GM19463 (cell line): Measurements from ENCODE around the gene YIPF4.
"Not testable (repeated sequence)": the region's sequence is repeated elsewhere in the genome, so short reads cannot be mapped to it uniquely, and the experiment has no call there.

Experiments
- ATAC-seq: cut with Tn5 transposase; IDR thresholded peaks from one replicate; pipeline ENCODE4 v1.9.1; 2021; ENCODE audit warnings: mild to moderate bottlenecking, moderate library complexity; ENCODE audit not compliant: unreplicated experiment

YIPF4 gene

GRCh38 chr2:32284321-32284720 is 6.6 kb downstream of the YIPF4 start:
- ATAC-seq = no peak

GRCh38 chr2:32289165-32289999 is 11.7 kb downstream of the YIPF4 start:
- no peak for ATAC-seq

DNA sequence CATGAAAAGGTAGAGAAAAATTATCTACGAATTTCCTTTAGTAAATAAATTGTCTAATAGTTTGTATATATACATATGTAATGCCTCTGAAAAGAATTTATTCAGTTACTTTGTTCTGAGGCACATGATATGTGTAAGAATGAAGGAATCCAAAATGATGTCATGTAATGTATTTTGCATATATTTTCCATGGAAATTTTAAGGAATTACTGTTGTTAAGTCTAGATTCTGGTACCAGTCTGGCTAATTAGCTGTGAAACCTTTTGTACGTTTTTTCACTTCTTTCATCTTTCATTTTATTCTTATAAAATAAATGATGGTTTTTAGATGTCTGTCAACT is 12.3 kb downstream of the YIPF4 start:
- ATAC-seq = no peak

GRCh38 chr2:32291746-32292145 is 14.0 kb downstream of the YIPF4 start:
- ATAC-seq = no peak

- ATAC-seq = not testable (repeated sequence)
These were observed 15.8 kb downstream of the YIPF4 start for GRCh38 chr2:32293493-32293892.

GRCh38 chr2:32293966-32294562 is 16.4 kb downstream of the YIPF4 start:
- not testable (repeated sequence) for ATAC-seq

- ATAC-seq = no peak
These were observed 32.9 kb downstream of the YIPF4 start for GRCh38 chr2:32310577-32310976.

GRCh38 chr2:32314886-32315285 is 37.2 kb downstream of the YIPF4 start:
- no peak for ATAC-seq

DNA sequence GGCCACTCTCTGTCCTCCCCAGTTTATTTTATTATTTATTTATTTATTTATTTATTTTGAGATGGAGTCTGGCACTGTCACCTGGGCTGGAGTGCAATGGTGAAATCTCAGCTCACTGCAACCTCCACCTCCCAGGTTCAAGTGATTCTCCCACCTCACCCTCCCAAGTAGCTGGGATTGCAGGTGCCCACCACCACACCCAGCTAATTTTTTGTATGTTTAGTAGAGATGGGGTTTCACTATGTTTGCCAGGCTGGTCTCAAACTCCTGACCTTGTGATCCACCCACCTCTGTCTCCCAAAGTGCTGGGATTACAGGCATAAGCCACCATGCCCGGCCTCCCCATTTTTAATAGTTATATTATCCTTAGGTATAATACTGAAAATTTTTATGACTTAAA is 51.0 kb downstream of the YIPF4 start:
- ATAC-seq = not testable (repeated sequence)

- ATAC-seq = not testable (repeated sequence)
These were observed 51.7 kb downstream of the YIPF4 start for GRCh38 chr2:32329180-32329980.

- no peak for ATAC-seq
These were observed 52.4 kb downstream of the YIPF4 start for GRCh38 chr2:32330136-32330535.

- no peak for ATAC-seq
These were observed 65.1 kb downstream of the YIPF4 start for GRCh38 chr2:32342801-32343200.

DNA sequence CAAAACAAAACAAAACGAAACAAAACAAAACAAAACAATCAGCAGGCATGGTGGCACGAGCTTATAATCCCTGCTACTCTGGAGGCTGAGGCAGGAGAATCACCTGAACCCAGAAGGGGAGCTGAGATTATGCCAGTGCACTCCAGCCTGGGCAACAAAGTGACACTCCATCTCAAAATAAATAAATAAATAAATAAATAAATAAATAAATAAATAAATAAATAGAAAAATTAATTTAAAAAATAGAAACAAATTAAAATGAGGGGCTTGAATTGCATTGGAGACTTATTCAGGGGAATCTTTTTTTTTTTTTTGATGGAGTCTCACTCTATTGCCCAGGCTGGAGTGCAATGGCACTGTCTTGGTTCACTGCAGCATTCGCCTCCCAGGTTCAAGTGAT is 73.1 kb downstream of the YIPF4 start:
- ATAC-seq = not testable (repeated sequence)

DNA sequence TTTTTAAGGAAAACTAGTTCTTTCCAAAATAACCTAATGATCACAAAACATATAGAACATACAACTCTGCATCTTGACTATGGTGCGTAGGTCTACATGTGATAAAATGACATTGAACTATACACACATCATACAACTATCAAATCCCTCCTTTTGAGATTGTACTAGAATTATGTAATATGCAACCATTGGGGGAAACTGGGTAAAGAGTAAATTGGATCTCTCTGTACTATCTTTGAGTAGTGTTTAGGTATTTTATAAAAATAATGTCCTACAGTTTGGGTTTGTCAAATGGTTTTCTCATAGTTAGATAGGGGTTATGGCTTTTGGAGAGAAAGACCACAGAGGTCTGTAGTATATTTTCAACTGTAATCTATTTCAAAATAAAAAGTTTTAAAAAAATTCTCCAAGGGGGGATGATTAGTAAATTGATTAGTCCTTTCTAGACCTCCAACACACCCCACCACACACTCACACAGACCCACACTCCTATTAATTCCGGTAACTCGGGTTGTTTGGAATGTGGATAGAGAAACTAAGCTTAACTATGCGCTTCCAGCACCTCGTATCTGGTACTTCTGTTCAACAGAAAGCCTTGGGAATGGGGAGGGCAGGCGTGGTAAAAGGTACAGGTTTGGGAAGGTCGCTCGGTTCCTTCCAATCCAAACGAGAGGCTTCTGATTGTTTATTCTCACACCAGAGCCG is 78.4 kb downstream of the YIPF4 start:
- ATAC-seq = no peak

GRCh38 chr2:32356681-32357317 is 79.1 kb downstream of the YIPF4 start, which contains the start of gene BIRC6:
Gene BIRC6, plus strand, starts transcription at chr2:32357023. Its CDS starts 139 bp downstream, at chr2:32357162.
- peak; percentile 82 for ATAC-seq

DNA sequence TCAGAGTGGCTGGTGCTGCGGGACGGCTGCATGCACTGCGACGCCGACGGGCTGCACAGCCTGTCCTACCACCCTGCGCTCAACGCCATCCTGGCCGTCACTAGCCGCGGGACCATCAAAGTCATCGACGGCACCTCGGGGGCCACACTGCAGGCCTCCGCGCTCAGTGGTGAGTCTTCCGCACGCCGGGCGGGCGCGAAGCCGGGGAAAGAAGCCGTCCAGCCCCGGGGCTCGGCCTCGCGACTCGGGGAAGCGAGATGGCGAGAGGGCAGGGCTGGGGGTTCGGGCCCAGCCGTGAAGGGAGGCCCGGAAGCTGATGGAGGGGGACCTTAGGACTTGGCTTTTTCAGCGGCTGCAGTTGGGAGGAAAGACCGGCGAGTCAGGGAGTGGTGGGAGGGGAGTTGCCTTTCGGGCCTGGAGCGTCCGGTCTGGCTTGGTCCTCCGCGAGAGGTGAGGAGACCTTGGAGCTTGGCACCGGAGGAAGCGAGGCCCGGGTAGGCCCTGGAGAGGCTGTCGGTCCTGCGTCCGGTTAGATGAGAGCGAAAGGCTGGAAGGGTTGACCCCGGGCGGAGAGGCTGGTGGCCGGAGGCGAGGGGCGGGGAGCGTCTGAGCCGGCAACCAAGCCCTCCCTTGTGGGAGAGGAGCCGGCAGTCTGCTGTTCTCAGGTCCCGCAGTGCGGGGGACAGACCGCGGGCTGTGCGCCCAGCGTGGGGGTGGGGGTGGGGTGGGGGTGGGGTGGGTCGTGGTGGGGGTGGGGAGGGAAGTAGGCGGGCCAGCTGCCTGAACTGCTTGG is 79.8 kb downstream of the YIPF4 start:
- peak; percentile 4 for ATAC-seq

DNA sequence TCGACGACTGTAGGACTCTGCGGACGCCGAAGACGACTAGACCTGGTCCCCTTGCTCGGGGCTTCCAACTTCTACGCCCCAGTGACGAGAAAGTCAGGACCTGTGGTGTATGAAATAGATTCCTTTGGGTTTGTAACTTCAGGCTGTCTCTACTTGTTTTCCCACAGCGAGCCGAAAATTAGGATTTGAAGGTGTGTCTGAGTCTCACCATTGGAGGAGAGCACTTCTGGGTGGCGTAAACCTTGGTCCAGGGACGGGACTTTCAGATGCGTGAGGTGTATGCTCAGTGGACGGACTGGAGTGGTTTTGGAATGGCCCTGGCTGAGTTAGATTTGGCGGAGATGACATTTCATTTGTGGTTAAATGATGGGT is 80.4 kb downstream of the YIPF4 start:
- ATAC-seq = no peak

- ATAC-seq = no peak
These were observed 82.7 kb downstream of the YIPF4 start for GRCh38 chr2:32360416-32360815.

DNA sequence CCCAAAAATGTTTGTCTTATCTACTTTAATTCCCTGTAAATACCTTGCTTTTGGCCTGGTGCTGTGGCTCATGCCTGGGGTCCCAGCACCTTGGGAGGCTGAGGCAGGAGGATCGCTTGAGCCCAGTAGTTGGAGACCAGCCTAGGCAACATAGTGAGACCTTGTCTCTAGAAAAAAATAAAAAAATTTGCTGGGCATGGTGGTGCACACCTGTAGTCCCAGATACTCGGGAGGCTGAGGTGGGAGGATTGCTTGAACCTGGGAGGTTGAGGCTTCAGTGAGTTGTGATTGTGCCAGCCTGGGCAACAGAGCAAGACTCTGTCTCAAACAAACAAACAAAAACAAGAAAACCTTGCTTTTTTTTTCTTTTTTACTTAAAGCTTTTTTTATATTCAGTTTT is 85.3 kb downstream of the YIPF4 start:
- ATAC-seq = not testable (repeated sequence)

DNA sequence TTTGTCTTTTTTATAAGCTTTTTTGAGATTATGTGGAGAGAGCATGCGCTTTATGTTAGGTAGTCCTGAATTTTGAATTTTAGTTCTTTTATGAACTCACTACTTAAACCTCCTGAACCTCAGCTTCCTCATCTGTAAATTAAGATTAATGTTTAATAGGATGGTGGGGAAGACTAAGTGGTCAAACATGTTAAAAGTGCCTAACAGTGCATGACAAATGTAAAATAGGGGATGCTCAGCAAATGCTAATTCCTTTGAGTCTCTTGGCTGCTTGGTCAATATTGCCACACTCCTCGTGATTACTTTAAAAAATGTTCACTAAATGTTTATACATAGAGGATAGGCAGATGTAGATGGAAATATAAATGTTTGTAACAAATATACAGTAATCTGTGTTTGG is 85.9 kb downstream of the YIPF4 start:
- peak; percentile 69 for ATAC-seq
